ENCODE measurements around the gene HMGB1.

- TF ChIP-seq CTCF (IDR thresholded peaks at IDR 0.05) (no peak), POLR2A (IDR thresholded peaks at IDR 0.05) (no peak)
Measured at GRCh38 chr13:30418075-30418716, 47.5 kb downstream of the HMGB1 start.

All from Peyer's patch (tissue), 4 donors.